Germinal center (tissue), 1 donor: ENCODE measurements around the gene NOL4L.
"Not testable (repeated sequence)": the region's sequence is repeated elsewhere in the genome, so short reads cannot be mapped to it uniquely, and the experiment has no call there.

Experiments used
- DNase-seq: peaks from one replicate; pipeline ENCODE4 v3.0.0; 2012; ENCODE audit warnings: mixed read lengths, low spot score

NOL4L gene

GRCh38 chr20:32596681-32597252, 11.6 kb upstream of the NOL4L start:
- DNase-seq = no peak

- DNase-seq = no peak
Measured at GRCh38 chr20:32595143-32595542, 10.0 kb upstream of the NOL4L start.

GRCh38 chr20:32594669-32595068, 9.5 kb upstream of the NOL4L start:
- DNase-seq = not testable (repeated sequence)

GRCh38 chr20:32594204-32594603, 9.1 kb upstream of the NOL4L start:
- DNase-seq = no peak

- not testable (repeated sequence) for DNase-seq
Measured at GRCh38 chr20:32592616-32593015, 7.5 kb upstream of the NOL4L start.

GRCh38 chr20:32592022-32592421, 6.9 kb upstream of the NOL4L start:
- no peak for DNase-seq

GRCh38 chr20:32589769-32590168, 4.6 kb upstream of the NOL4L start:
- DNase-seq = no peak

- DNase-seq = no peak
Measured at GRCh38 chr20:32589256-32589655, 4.1 kb upstream of the NOL4L start.

- DNase-seq = no peak
Measured at GRCh38 chr20:32588040-32588439, 2.9 kb upstream of the NOL4L start.

- DNase-seq = no peak
Measured at GRCh38 chr20:32586291-32586690, 1.2 kb upstream of the NOL4L start.

- no peak for DNase-seq
Measured at GRCh38 chr20:32585586-32586127, 524 bp upstream of the NOL4L start.

GRCh38 chr20:32583581-32584070, 1.5 kb downstream of the NOL4L start:
- no peak for DNase-seq

- DNase-seq = peak; percentile 16
Measured at GRCh38 chr20:32582659-32583580, 2.2 kb downstream of the NOL4L start.

GRCh38 chr20:32581839-32582658, 3.1 kb downstream of the NOL4L start:
- DNase-seq = no peak

- no peak for DNase-seq
Measured at GRCh38 chr20:32580970-32581838, 3.9 kb downstream of the NOL4L start.

- no peak for DNase-seq
Measured at GRCh38 chr20:32580219-32580969, 4.7 kb downstream of the NOL4L start.

- DNase-seq = no peak
Measured at GRCh38 chr20:32578840-32579390, 6.2 kb downstream of the NOL4L start.

GRCh38 chr20:32578062-32578461, 7.1 kb downstream of the NOL4L start:
- not testable (repeated sequence) for DNase-seq

- DNase-seq = no peak
Measured at GRCh38 chr20:32577657-32578056, 7.5 kb downstream of the NOL4L start.

GRCh38 chr20:32577023-32577422, 8.1 kb downstream of the NOL4L start:
- no peak for DNase-seq
